Measurements from ENCODE around the gene SRP9.
"Not testable (repeated sequence)": the region's sequence is repeated elsewhere in the genome, so short reads cannot be mapped to it uniquely, and the experiment has no call there.

SRP9 gene

DNA sequence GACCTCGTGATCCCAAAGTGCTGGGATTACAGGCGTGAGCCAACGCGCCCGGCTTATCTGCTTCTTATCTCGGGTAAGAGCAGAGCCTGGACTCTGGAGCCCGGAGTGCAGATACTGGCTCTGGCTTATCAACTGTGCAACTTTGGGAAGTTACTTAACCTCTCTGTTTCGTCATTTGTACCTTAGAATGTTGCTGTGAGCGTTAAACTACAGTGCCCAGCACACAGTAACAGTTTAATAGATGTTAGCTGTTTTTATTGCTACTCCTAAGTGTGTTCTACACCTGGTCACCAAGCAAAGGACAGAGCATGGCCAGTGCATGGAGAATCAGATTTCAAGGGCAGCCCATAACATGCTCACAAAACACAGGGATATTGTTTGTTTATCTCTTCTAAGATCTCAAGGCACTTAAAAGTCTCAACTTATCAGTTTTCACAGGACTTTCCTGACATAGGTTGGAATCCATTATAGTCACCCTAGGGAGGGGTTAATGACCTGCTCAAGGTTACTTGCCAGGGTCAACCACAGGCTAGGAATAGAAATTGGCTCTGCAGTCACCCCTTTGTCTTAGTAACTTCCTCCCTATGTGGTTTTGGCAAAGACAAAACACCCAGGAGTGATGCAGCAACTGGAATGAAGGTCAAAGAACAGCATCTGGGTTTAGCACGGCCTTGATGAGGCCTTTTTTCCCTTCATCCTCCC is 22.5 kb upstream of the SRP9 start:
- Histone ChIP-seq H3K36me3 (ENCODE audit: low read length) (no peaks in the 10 kb centered on the region), H3K9ac (ENCODE audit: low read length) (no peak overlapping the region), H3K27ac (ENCODE audit: low read depth, low read length) (no peak overlapping the region), H3K9me3 (ENCODE audit: insufficient read depth, low read length) (no peaks in the 10 kb centered on the region), H3K27me3 (ENCODE audit: low read length) (no peaks in the 10 kb centered on the region), H3F3A (ENCODE audit: insufficient read depth) (no peaks in the 10 kb centered on the region), H2AFZ (ENCODE audit: low read depth, low read length, severe bottlenecking) (no peak overlapping the region), H3K4me2 (ENCODE audit: low read depth, low read length, poor library complexity, severe bottlenecking) (no peak overlapping the region), H4K20me1 (ENCODE audit: low read depth, low read length) (no peaks in the 10 kb centered on the region), H3K9me2 (replicated peaks; ENCODE audit: insufficient read depth, low read length) (no peaks in the 10 kb centered on the region), H3K79me2 (ENCODE audit: insufficient read depth, low read length) (no peaks in the 10 kb centered on the region), H3K4me3 (ENCODE audit: insufficient read depth, low read length, poor library complexity, severe bottlenecking) (no peak overlapping the region)
- TF ChIP-seq EZH2phosphoT487 (conservative IDR thresholded peaks at IDR 0.05; ENCODE audit: low read length): no peak
- TF ChIP-seq, protein P1, sequence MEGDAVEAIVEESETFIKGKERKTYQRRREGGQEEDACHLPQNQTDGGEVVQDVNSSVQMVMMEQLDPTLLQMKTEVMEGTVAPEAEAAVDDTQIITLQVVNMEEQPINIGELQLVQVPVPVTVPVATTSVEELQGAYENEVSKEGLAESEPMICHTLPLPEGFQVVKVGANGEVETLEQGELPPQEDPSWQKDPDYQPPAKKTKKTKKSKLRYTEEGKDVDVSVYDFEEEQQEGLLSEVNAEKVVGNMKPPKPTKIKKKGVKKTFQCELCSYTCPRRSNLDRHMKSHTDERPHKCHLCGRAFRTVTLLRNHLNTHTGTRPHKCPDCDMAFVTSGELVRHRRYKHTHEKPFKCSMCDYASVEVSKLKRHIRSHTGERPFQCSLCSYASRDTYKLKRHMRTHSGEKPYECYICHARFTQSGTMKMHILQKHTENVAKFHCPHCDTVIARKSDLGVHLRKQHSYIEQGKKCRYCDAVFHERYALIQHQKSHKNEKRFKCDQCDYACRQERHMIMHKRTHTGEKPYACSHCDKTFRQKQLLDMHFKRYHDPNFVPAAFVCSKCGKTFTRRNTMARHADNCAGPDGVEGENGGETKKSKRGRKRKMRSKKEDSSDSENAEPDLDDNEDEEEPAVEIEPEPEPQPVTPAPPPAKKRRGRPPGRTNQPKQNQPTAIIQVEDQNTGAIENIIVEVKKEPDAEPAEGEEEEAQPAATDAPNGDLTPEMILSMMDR (IDR thresholded peaks at IDR 0.05; ENCODE audit: insufficient read depth, low read length, poor library complexity, severe bottlenecking): no peak

DNA sequence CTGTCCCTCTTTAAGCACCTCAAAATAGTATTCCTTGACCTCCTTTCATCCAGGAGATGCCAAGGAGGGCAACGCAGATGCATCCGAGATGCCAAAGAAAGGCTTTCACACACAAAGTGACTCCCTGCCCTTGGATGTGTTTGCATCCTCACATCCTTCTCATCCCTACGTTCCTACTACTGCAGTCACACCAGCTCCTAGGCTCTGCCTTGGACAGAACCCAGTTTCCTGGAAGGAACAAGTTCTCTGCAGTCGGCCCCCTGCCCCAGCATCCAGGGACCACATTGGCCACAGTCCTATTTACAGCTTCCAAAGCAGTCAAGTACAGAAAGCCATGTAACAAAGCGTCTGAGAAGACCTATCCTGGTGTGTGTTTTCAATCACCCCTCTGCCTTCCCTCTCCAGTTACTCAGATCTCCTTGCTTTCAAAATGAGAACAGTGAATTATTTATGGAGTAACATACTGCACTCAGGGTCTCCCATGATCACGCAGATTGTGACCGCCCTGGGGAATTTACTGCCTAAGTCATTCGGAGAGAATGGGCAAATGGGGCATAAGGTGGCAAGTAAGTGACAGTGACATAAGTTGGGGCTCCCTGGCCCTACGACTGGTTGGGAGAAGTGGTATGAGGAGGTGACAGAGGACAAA is 21.8 kb upstream of the SRP9 start:
- Histone ChIP-seq H3K36me3 (ENCODE audit: low read length) (no peaks in the 10 kb centered on the region), H3K27ac (ENCODE audit: low read depth, low read length) (no peak overlapping the region), H3K4me2 (ENCODE audit: low read depth, low read length, poor library complexity, severe bottlenecking) (no peak overlapping the region)

DNA sequence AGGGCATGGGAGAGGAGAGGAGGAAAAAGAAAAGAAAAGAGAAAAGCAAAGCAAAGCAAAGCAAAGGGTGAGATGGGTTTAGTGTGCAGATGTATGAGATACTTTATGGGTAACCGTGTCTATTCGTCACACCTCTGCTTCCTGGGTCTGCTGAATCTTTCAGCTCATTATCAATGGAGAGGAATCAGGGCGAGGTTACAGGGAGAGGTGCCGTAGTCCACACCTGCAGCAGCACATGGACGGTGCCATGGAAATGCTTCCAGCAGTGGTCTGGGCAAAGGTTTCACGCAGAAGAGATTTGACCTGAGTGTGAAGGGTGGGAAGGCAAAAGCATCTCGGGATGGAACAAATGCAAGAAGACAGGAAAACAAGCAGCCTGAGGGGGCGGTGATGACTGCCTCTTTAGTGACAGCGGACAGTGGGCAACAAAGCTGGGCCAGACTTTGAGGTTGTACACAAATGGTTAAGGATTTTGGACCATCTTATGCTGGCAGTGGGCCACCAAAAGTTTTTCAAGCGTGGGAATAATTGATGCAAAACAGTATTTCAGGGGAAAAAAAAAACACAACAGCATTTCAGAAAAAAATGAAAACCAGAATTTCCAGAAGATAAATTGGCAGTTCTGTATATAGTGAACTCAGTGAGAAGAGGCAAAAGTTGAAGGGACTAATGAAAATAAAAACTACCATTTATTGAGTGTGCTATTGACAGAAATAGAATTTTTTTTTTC is 19.5 kb upstream of the SRP9 start:
- Histone ChIP-seq H3F3A (ENCODE audit: insufficient read depth) (no peaks in the 10 kb centered on the region), H4K20me1 (ENCODE audit: low read depth, low read length) (no peaks in the 10 kb centered on the region), H3K4me2 (ENCODE audit: low read depth, low read length, poor library complexity, severe bottlenecking) (no peak overlapping the region), H3K79me2 (ENCODE audit: insufficient read depth, low read length) (no peaks in the 10 kb centered on the region), H3K27ac (ENCODE audit: low read depth, low read length) (no peak overlapping the region), H3K36me3 (ENCODE audit: low read length) (no peaks in the 10 kb centered on the region), H3K9me3 (ENCODE audit: insufficient read depth, low read length) (no peaks in the 10 kb centered on the region), H2AFZ (ENCODE audit: low read depth, low read length, severe bottlenecking) (no peak overlapping the region), H3K9ac (ENCODE audit: low read length) (no peak overlapping the region), H3K27me3 (ENCODE audit: low read length) (no peaks in the 10 kb centered on the region), H3K4me3 (ENCODE audit: insufficient read depth, low read length, poor library complexity, severe bottlenecking) (no peak overlapping the region), H3K9me2 (replicated peaks; ENCODE audit: insufficient read depth, low read length) (no peaks in the 10 kb centered on the region)
- no peak for TF ChIP-seq EZH2phosphoT487 (conservative IDR thresholded peaks at IDR 0.05; ENCODE audit: low read length)
- TF ChIP-seq, protein P1 (IDR thresholded peaks at IDR 0.05; ENCODE audit: insufficient read depth, low read length, poor library complexity, severe bottlenecking): no peak

More for the DNA sequence above, 21.8 kb upstream of the SRP9 start:
- H3K27me3 ChIP-seq (ENCODE audit: low read length): no peaks in the 10 kb centered on the region
- H3K9ac ChIP-seq (ENCODE audit: low read length): no peak overlapping the region
- TF ChIP-seq, protein P1 (IDR thresholded peaks at IDR 0.05; ENCODE audit: insufficient read depth, low read length, poor library complexity, severe bottlenecking): no peak
- TF ChIP-seq EZH2phosphoT487 (conservative IDR thresholded peaks at IDR 0.05; ENCODE audit: low read length): no peak
- H4K20me1 ChIP-seq (ENCODE audit: low read depth, low read length): no peaks in the 10 kb centered on the region
- no peaks in the 10 kb centered on the region for H3K79me2 ChIP-seq (ENCODE audit: insufficient read depth, low read length)
- H3K9me3 ChIP-seq (ENCODE audit: insufficient read depth, low read length): no peaks in the 10 kb centered on the region
- H3K9me2 ChIP-seq (replicated peaks; ENCODE audit: insufficient read depth, low read length): no peaks in the 10 kb centered on the region
- H3K4me3 ChIP-seq (ENCODE audit: insufficient read depth, low read length, poor library complexity, severe bottlenecking): no peak overlapping the region
- H2AFZ ChIP-seq (ENCODE audit: low read depth, low read length, severe bottlenecking): no peak overlapping the region
- H3F3A ChIP-seq (ENCODE audit: insufficient read depth): no peaks in the 10 kb centered on the region

DNA sequence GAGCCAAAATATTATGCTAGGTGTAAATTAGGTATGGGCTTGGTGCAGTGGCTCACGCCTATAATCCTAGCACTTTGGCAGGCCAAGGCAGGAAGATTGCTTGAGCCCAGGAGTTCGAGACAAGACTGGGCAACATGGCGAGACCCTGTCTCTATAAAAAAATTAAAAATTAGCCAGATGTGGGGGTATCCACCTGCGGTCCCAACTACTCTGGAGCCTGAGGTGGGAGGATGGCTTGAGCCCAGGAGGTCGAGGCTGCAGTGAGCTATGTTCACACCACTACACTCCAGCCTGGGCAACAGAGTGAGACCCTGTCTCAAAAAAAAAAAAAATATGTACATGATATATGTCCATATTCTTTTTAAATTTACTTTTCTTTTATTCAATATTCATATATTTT is 17.7 kb upstream of the SRP9 start:
- H3K27me3 ChIP-seq (ENCODE audit: low read length); H2AFZ ChIP-seq (ENCODE audit: low read depth, low read length, severe bottlenecking); H3K9me2 ChIP-seq (replicated peaks; ENCODE audit: insufficient read depth, low read length); H4K20me1 ChIP-seq (ENCODE audit: low read depth, low read length); H3K4me3 ChIP-seq (ENCODE audit: insufficient read depth, low read length, poor library complexity, severe bottlenecking); H3F3A ChIP-seq (ENCODE audit: insufficient read depth); H3K9ac ChIP-seq (ENCODE audit: low read length); H3K9me3 ChIP-seq (ENCODE audit: insufficient read depth, low read length); H3K36me3 ChIP-seq (ENCODE audit: low read length); H3K27ac ChIP-seq (ENCODE audit: low read depth, low read length); H3K4me2 ChIP-seq (ENCODE audit: low read depth, low read length, poor library complexity, severe bottlenecking); H3K79me2 ChIP-seq (ENCODE audit: insufficient read depth, low read length): not testable (repeated sequence)
